Measurements from ENCODE around the gene COQ7.

- TF ChIP-seq CTCF (IDR thresholded peaks at IDR 0.05 in 4 of 5, conservative IDR thresholded peaks at IDR 0.05 in 1 of 5) (no peak), POLR2A (IDR thresholded peaks at IDR 0.05) (no peak)
Measured at GRCh38 chr16:19116711-19117449, 49.5 kb downstream of the COQ7 start.

Data from gastrocnemius medialis (tissue), 4 donors.